OCI-LY1 (cell line): ENCODE measurements around the gene SCN1A.
"Not testable (repeated sequence)": the region's sequence is repeated elsewhere in the genome, so short reads cannot be mapped to it uniquely, and the experiment has no call there.

Source experiments
- H2AFZ ChIP-seq: fragments of 200-600 bp; sonication (generic), shearing (Covaris generic); 2 replicates; pipeline ENCODE4 v1.6.0; 2014; ENCODE audit warnings: antibody characterized with exemption, mild to moderate bottlenecking, low read length
- H3F3A ChIP-seq: fragments of 200-600 bp; sonication (generic), shearing (Covaris generic); 2 replicates; pipeline ENCODE4 v1.6.0; 2014; ENCODE audit warnings: mild to moderate bottlenecking, antibody characterized with exemption, low read length, moderate library complexity; ENCODE audit not compliant: insufficient read depth
- H3K27ac ChIP-seq: fragments of 200-600 bp; sonication (generic); 2 replicates; pipeline ENCODE4 v1.5.1; 2014; ENCODE audit warnings: low read length, mixed run types, mild to moderate bottlenecking, low read depth; ENCODE audit not compliant: poor library complexity, severe bottlenecking
- H3K27me3 ChIP-seq: fragments of 200-600 bp; sonication (generic); 2 replicates; pipeline ENCODE4 v1.6.0; 2014; ENCODE audit warnings: antibody characterized with exemption, mild to moderate bottlenecking, low read length, moderate library complexity; ENCODE audit not compliant: insufficient read depth
- H3K36me3 ChIP-seq: fragments of 200-600 bp; sonication (generic); 2 replicates; pipeline ENCODE4 v1.6.1; 2014; ENCODE audit warnings: mild to moderate bottlenecking, antibody characterized with exemption, low read length, moderate library complexity, mixed read lengths; ENCODE audit not compliant: insufficient read depth
- H3K4me1 ChIP-seq: fragments of 200-600 bp; sonication (generic); 2 replicates; pipeline ENCODE4 v1.5.1; 2014; ENCODE audit warnings: mild to moderate bottlenecking, low read length, moderate library complexity; ENCODE audit not compliant: insufficient read depth, severe bottlenecking
- H3K4me2 ChIP-seq: fragments of 200-600 bp; sonication (generic), shearing (Covaris generic); 2 replicates; pipeline ENCODE4 v1.6.1; 2014; ENCODE audit warnings: low read length
- H3K4me3 ChIP-seq: fragments of 200-600 bp; sonication (generic); 2 replicates; pipeline ENCODE4 v1.5.1; 2014; ENCODE audit warnings: low read length, low read depth, mild to moderate bottlenecking, mixed read lengths; ENCODE audit not compliant: poor library complexity, severe bottlenecking
- H3K79me2 ChIP-seq: fragments of 200-600 bp; shearing (Covaris generic); 2 replicates; pipeline ENCODE4 v1.6.1; 2016; ENCODE audit warnings: mixed run types, low read length, mixed read lengths; ENCODE audit not compliant: insufficient read depth
- H3K9ac ChIP-seq: fragments of 200-600 bp; sonication (generic), shearing (Covaris generic); 2 replicates; pipeline ENCODE4 v1.6.1; 2014; ENCODE audit warnings: mild to moderate bottlenecking, low read length, mixed read lengths
- H3K9me2 ChIP-seq: fragments of 200-600 bp; sonication (generic), shearing (Covaris generic); 2 replicates; pipeline ENCODE4 v1.6.1; 2014; ENCODE audit warnings: low read depth, mild to moderate bottlenecking, low read length, mixed read lengths
- H3K9me3 ChIP-seq: fragments of 200-600 bp; shearing (Covaris generic); 2 replicates; pipeline ENCODE4 v1.6.1; 2014; ENCODE audit warnings: low read length, mixed read lengths
- H4K20me1 ChIP-seq: fragments of 200-600 bp; sonication (generic), shearing (Covaris generic); 2 replicates; pipeline ENCODE4 v1.6.0; 2016; ENCODE audit warnings: mild to moderate bottlenecking, low read length; ENCODE audit not compliant: insufficient read depth
- CTCF ChIP-seq: fragments of 200-600 bp; sonication (generic), shearing (Covaris generic); IDR thresholded peaks from 2 replicates; pipeline ENCODE4 v1.5.1; 2017; ENCODE audit warnings: mild to moderate bottlenecking, antibody characterized with exemption, low read length, moderate library complexity, mixed read lengths
- EZH2 ChIP-seq: fragments of 200-600 bp; sonication (generic), shearing (Covaris generic); IDR thresholded peaks from 2 replicates; pipeline ENCODE4 v1.8.0; 2017; ENCODE audit warnings: borderline replicate concordance, mixed run types, mild to moderate bottlenecking, antibody characterized with exemption, low read length, moderate library complexity, mixed read lengths

Gene SCN1A

GRCh38 chr2:165990846-165991245 lies 137.0 kb downstream of the SCN1A start:
- Histone ChIP-seq H3K9me2 (no peaks in the 10 kb centered on the region), H3K27ac (no peak overlapping the region), H3K27me3 (no peaks in the 10 kb centered on the region), H3K4me1 (no peaks in the 10 kb centered on the region), H2AFZ (no peak overlapping the region), H3K4me3 (no peak overlapping the region), H3K4me2 (no peak overlapping the region), H3K36me3 (no peaks in the 10 kb centered on the region), H3K79me2 (no peaks in the 10 kb centered on the region), H3K9ac (no peak overlapping the region), H3K9me3 (no peaks in the 10 kb centered on the region), H4K20me1 (no peaks in the 10 kb centered on the region), H3F3A (no peaks in the 10 kb centered on the region)
- TF ChIP-seq CTCF (no peak), EZH2 (no peak)

GRCh38 chr2:165989851-165990250 lies 138.0 kb downstream of the SCN1A start:
- TF ChIP-seq CTCF (no peak), EZH2 (no peak)

GRCh38 chr2:165985120-165985519 lies 142.7 kb downstream of the SCN1A start:
- H3K4me1 ChIP-seq: no peaks in the 10 kb centered on the region
- H3K4me3 ChIP-seq: no peak overlapping the region
- no peaks in the 10 kb centered on the region for H3K9me3 ChIP-seq
- H3F3A ChIP-seq: no peaks in the 10 kb centered on the region
- H3K79me2 ChIP-seq: no peaks in the 10 kb centered on the region
- no peak for TF ChIP-seq EZH2
- TF ChIP-seq CTCF: no peak
- no peak overlapping the region for H2AFZ ChIP-seq
- no peaks in the 10 kb centered on the region for H3K36me3 ChIP-seq
- no peaks in the 10 kb centered on the region for H3K27me3 ChIP-seq
- H3K9me2 ChIP-seq: no peaks in the 10 kb centered on the region
- H3K27ac ChIP-seq: no peak overlapping the region
- H4K20me1 ChIP-seq: no peaks in the 10 kb centered on the region
- H3K9ac ChIP-seq: no peak overlapping the region
- H3K4me2 ChIP-seq: no peak overlapping the region

More at GRCh38 chr2:165989851-165990250, 138.0 kb downstream of the SCN1A start:
- Histone ChIP-seq H3K9ac (no peak overlapping the region), H3K27ac (no peak overlapping the region), H3F3A (no peaks in the 10 kb centered on the region), H3K27me3 (no peaks in the 10 kb centered on the region), H3K79me2 (no peaks in the 10 kb centered on the region), H3K4me3 (no peak overlapping the region), H3K9me2 (no peaks in the 10 kb centered on the region), H3K9me3 (no peaks in the 10 kb centered on the region), H3K4me1 (no peaks in the 10 kb centered on the region), H4K20me1 (no peaks in the 10 kb centered on the region), H3K4me2 (no peak overlapping the region), H3K36me3 (no peaks in the 10 kb centered on the region), H2AFZ (no peak overlapping the region)

DNA sequence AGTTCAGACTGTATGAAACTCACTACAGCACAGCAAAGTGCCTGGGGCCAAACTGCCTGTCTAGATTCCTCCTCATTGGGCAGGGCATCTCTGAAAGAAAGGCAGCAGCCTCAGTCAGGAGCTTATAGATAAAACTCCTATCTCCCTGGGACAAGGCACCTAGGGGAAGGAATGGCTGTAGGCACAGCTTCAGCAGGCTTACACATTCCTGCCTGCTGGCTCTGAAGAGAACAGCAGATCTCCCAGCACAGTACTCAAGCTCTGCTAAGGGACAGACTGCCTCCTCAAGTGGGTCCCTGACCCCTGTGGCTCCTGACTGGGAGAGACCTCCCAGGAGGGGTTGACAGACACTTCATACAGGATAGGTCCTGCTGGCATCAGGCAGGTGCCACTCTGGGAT lies 155.7 kb downstream of the SCN1A start:
- H2AFZ ChIP-seq, H3K9ac ChIP-seq, H3K36me3 ChIP-seq: not testable (repeated sequence)

More for the DNA sequence above, 155.7 kb downstream of the SCN1A start:
- not testable (repeated sequence) for H3K27me3 ChIP-seq, H3K79me2 ChIP-seq, H3F3A ChIP-seq, H3K9me3 ChIP-seq, H3K27ac ChIP-seq, H3K4me2 ChIP-seq, H3K4me1 ChIP-seq, H4K20me1 ChIP-seq, H3K9me2 ChIP-seq, H3K4me3 ChIP-seq
